Measurements from ENCODE around the gene DZIP1. TPM values are rescaled to one million over a fixed set of nuclear protein-coding genes. Genes with fewer than 3 reads are reported as not detected.

Gene DZIP1
- total and polyA plus RNA-seq, 2 of the 13 experiments (the other 11 are each of a cell fraction or from before 2014, with no cell fraction given), result 11.0 to 36.7 TPM

GRCh38 chr13:95588721-95589120 is 55.8 kb downstream of the DZIP1 start:
- Histone ChIP-seq H3K4me2 (ENCODE audit: low read depth, low read length) (no peak overlapping the region), H3K9me3 (ENCODE audit: low read length) (no peaks in the 10 kb centered on the region), H3K4me3 (replicated peaks in 1 of 3; ENCODE audit: insufficient read depth in 1 of 3, low read depth in 2 of 3, low read length in 3 of 3) (no peak overlapping the region), H2AFZ (ENCODE audit: low read length) (no peak overlapping the region), H3K27me3 (ENCODE audit: control insufficient read depth in 1 of 2, insufficient read depth in 2 of 2, low read length in 2 of 2) (no peaks in the 10 kb centered on the region), H3K4me1 (ENCODE audit: insufficient read depth, low read length) (no peaks in the 10 kb centered on the region), H4K20me1 (ENCODE audit: insufficient read depth, low read length) (no peaks in the 10 kb centered on the region), H3K27ac (ENCODE audit: extremely low read length, insufficient read depth, low read length) (no peak overlapping the region), H3K9ac (ENCODE audit: insufficient read depth, low read depth, low read length) (no peak overlapping the region), H3K36me3 (replicated peaks in 1 of 2; ENCODE audit: control insufficient read depth in 1 of 2, insufficient read depth in 2 of 2, low read length in 2 of 2) (peaks cover 9 to 40% of the 10 kb centered on the region in 2 experiments; a peak in 4 of 5 replicates), H3K79me2 (ENCODE audit: insufficient read depth, low read length) (no peaks in the 10 kb centered on the region)
- in situ Hi-C loops (cut with HindIII; ENCODE audit: extremely low pct_ligation_motif_present, low pct_unique_long_range_greater_than_20kb) (no loop called here), intact Hi-C loops (cut with micrococcal nuclease; ENCODE audit: unreplicated experiment) (no loop called here)
- no TSS peak for BruUV-seq (replicated peaks)
- POLR2A ChIA-PET, result no interaction called here
- DNase-seq (ENCODE audit: low spot score), result no peak
- ATAC-seq, result no peak
- TF ChIP-seq ELF1 (CRISPR knock-in tag; IDR thresholded peaks at IDR 0.05), result no peak
- TF ChIP-seq ZNF331 (CRISPR knock-in tag; IDR thresholded peaks at IDR 0.05), result no peak
- TF ChIP-seq ZNF777 (CRISPR knock-in tag; IDR thresholded peaks at IDR 0.05), result no peak
- TF ChIP-seq ZBED4 (CRISPR knock-in tag; IDR thresholded peaks at IDR 0.05; ENCODE audit: borderline replicate concordance), result no peak
- TF ChIP-seq KDM5A (IDR thresholded peaks at IDR 0.05; ENCODE audit: borderline replicate concordance, low read length), result no peak
- TF ChIP-seq IRF1 (CRISPR knock-in tag; IDR thresholded peaks at IDR 0.05; ENCODE audit: low read depth), result no peak
- no peak for TF ChIP-seq GATAD1 (CRISPR knock-in tag; IDR thresholded peaks at IDR 0.05)
- no peak for TF ChIP-seq HDAC1 (CRISPR knock-in tag; IDR thresholded peaks at IDR 0.05)
- TF ChIP-seq THAP7 (CRISPR knock-in tag; IDR thresholded peaks at IDR 0.05), result no peak
- no peak for TF ChIP-seq SP140L (CRISPR knock-in tag; IDR thresholded peaks at IDR 0.05; ENCODE audit: borderline replicate concordance)
- no peak for TF ChIP-seq NFYC (CRISPR knock-in tag; IDR thresholded peaks at IDR 0.05)
- no peak for TF ChIP-seq CEBPG (CRISPR knock-in tag; IDR thresholded peaks at IDR 0.05)
- TF ChIP-seq DR1 (CRISPR knock-in tag; IDR thresholded peaks at IDR 0.05), result no peak
- no peak for TF ChIP-seq ZBTB44 (CRISPR knock-in tag; IDR thresholded peaks at IDR 0.05)
- no peak for TF ChIP-seq ZNF678 (CRISPR knock-in tag; IDR thresholded peaks at IDR 0.05)
- no peak for TF ChIP-seq MLLT10 (CRISPR knock-in tag; IDR thresholded peaks at IDR 0.05)
- no peak for TF ChIP-seq ZNF878 (CRISPR knock-in tag; IDR thresholded peaks at IDR 0.05)
- no peak for FAIRE-seq
- CTCF ChIA-PET (ENCODE audit: low intra/inter-chr PET ratio, low total read pairs), result no interaction called here
- WGBS (ENCODE audit: low lambda C conversion rate), result 97% methylated on average over 2 of the region's 2 CpGs

Data from HepG2 (cell line).